CD4-positive, alpha-beta T cell treated with Interleukin-2 at 100 ng/mL for 4 hours (primary cell): Measurements from ENCODE around the gene ZDHHC11B.
"Not testable (repeated sequence)": the region's sequence is repeated elsewhere in the genome, so short reads cannot be mapped to it uniquely, and the experiment has no call there.

Experiments used
- DNase-seq: peaks from one replicate; pipeline ENCODE4 v3.0.0-alpha.2; 2020; ENCODE audit warnings: low spot score

ZDHHC11B gene

DNA sequence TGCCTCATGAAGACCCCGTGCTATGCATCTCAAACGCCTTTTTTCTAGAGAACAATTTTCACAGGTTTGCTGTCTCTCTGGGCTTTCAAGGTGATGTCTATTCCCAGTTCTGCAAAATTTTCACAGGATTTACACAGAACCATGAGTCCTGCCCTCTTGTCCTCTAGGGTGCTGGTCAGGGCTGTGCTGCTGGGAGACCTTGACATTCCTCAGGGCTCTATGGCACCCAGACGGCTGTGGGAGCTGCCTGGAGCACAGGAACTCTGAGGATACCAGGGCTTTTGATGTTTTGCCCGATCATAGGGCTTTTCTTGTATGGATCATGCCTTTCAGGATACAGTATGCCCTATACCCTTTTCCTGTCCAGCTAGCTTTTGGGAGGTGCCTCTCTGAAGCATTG is 68.9 kb downstream of the ZDHHC11B start:
- DNase-seq = not testable (repeated sequence)

DNA sequence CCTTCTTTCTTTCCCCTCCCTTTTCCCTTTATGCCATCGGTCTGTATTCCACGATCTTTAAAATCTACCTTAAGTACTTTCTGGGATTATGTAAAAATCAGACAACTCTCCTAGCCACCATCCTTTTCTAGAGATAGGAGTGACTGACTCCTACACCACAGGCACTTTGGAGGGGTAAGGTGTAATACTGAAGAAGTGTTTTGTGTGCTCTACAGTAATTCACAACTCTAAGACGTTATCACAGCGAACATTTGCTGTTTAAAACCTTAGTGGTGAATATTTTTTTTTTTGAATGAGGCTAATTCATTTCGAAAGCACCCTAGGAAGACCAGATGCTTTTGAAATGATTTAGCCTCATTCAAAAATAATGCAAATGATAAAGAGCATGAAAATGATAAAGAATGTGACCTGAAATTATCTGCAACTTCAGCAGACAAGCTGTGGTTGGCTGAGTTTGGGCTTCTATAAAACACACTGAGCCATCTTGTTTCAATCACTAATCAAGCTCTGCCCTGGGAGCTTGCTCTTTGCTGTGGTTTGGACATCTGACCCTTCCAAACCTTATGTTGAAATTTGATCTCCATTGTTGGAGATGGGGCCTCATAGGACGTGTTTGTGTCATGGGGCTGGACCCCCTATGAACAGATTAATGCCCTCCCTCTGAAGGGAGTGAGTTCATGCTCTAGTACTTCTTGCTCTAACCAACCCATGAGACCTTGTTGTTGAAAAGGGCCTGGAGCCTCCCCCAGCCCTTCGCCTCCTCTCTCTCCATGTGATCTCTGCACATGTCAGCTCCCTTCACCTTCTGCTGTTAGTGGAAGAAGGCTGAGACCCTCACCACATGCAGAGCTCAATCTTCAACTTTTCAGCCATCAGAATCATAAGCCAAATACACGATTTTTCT is 70.1 kb downstream of the ZDHHC11B start:
- DNase-seq = not testable (repeated sequence)

DNA sequence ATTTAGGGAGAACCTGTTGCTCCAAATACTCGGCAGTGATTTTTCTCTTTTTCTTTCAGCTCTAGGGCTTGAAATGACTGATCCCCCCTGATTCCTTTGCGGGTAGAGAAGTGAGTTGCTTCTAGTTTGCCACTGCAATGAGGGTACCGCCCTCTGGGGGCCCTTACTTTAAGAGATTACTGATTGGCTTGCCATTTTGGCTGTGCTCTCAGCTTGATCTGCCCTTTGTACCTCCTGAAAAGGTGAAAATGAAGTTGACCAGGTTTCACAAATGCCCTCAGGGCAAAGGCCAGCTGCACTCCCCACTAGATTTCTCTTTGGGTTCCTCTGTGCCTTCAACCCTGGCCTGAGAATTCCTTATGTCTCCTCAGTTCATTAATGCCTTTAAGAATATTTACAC is 70.8 kb downstream of the ZDHHC11B start:
- DNase-seq = not testable (repeated sequence)

DNA sequence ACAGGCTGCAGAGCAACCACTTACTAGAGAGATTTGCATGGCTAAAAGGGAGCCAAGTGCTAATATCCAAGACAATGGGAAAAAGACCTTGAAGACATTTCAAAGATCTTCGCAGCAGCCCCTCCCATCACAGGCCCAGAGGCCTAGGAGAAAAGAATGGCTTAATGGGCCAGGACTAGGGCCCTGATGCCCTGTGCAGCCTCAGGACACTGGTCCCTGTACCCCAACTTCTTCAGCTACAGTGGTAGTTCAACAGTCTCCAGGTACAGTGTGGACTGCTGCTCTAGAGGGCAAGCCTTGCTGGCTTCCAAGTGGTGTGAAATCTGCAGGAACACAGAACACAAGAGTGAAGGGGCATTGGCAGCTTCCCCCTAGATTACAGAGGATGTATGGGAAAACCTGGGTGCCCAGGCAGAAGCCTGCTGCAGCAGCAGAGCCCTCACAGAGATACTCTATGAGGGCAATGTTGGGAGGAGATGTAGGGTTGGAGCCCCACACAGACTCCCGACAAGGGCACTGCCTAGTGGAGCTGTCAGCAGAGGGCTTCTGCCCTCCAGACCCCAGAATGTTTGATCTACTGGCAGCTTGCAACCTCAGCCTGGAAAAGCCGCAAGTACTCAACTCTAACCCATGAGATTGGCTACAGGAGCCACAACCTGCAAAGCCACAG is 75.5 kb downstream of the ZDHHC11B start:
- DNase-seq = not testable (repeated sequence)

DNA sequence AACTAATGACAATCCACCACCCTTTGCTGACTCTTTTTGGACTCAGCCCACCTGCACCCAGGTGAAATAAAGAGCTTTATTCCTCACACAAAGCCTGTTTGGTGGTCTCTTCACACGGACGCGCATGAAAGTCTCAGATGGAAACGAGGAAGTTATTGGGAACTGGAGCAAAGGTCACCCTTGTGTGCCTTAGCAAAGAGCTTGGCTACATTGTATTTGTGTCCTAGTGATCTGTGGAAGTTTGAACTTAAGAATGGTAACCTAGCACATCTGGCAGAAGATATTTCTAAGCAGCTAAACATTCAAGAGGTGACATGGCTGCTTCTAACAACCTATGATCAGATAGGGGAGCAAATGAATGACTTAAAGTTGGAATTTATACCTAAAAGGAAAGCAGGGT is 76.2 kb downstream of the ZDHHC11B start:
- DNase-seq = not testable (repeated sequence)

DNA sequence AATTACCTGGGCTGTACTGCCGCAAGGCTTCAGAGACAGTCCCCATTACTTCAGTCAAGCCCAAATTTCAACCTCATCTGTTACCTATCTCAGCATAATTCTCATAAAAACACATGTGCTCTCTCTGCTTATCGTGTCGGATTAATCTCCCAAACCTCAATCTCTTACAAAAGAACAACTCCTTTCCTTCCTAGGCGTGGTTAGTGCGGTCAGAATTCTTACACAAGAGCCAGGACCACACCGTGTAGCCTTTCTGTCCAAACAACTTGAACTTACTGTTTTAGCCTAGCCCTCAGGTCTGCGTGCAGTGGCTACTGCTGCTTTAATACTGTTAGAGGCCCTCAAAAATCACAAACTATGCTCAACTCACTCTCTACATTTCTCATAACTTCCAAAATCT is 78.4 kb downstream of the ZDHHC11B start:
- not testable (repeated sequence) for DNase-seq

DNA sequence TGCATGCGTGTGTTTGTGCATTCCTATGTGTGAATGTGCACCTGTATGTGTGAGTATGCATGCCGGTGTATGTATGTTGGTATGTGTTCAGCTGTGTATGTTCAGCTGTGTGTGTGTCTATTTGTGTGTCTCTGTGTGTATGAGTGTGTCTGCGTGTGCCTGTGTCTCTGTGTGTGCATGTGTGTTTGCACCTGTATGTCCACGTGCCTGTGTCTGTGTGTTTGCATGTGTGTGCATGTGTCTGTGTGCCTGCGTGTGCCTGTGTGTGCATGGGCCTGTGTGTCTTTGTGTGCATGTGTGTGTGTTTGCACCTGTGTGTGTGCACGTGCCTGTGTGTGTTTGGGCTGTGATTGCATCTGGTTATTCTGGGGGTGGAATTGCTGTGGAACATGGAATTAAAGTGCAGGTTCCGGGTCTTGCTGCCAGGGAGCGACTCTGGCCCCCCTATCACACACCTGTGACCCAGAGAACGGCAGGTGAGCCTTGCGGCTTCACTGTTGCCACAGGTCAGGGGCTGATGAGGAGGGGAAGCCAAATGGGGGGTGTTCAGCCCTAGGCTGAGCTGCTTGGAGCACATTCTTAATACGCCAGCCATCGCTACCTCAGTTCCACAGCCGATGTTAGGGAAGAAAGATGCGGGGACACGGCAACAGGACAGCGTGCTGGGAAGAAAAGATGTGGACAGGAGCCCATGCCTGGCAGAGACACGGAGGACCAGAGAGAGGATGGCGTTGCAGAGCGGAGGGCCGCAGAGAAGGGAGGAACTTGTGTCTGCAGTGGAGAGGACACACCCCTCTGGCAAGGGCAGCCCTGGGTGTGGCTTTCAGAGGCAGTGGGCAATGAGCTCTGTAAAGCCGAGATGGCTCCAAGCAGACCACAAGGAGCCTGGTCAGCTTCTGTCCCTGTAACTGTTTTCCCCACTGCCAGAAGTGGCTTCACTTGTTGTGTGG is 87.5 kb downstream of the ZDHHC11B start:
- DNase-seq = not testable (repeated sequence)

DNA sequence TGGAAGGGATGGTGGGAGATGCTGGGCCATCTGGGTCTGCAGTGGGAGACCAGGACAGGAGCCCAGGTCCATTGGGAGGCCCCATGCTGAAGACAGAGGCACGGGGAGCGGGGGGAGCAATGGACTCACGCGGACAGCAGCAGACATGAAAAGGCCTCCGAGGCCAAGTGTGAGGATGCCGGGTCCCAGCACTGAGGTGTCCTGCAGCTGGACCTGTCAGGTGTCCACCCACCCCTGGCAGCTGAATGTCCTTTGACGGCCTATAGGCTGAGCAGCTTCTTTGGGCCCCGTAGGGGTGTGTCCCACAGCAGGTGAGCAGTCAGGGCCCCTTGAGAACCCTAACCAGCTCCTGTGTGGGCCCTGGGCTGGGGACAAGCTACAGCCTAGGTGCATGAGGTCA is 88.3 kb downstream of the ZDHHC11B start:
- not testable (repeated sequence) for DNase-seq

DNA sequence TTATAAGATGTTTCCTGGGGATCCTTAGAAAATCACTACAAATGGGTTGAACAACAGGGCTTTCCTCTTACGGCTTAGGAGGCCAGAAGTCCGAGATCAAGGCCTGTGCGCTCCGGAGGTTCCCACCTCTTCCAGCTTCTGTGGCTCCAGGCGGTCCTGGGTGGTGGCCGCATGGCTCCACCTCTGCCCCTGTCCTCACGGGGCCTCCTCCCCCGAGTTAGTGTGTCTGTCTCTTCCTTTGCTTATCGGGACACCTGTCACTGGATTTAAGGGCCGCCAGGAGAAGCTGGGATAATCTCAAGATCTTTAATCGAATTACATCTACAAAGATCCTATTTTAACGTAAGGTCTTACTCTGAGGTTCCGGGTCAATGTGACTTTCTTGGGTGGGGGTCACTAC is 89.1 kb downstream of the ZDHHC11B start:
- DNase-seq = not testable (repeated sequence)

DNA sequence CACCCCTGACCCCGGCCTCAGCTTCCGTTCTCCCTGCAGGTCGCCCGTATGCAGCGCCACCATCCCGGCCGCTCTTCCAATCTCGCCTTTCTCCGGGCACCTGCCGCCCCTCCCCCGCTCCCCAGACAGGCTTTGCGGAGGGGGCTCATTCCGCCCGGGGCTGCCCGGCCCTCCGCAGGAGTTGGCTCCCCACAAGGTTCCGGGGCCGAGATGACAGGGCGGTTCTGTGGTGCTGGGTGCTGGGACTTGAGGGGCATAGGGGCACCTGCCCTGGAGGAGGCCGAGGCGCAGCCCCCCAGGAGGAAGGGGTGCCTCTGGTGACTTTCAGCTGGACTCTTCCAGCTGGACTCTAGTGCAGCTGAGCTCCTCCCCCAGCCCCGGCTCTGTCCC is 90.5 kb downstream of the ZDHHC11B start:
- DNase-seq = not testable (repeated sequence)

DNA sequence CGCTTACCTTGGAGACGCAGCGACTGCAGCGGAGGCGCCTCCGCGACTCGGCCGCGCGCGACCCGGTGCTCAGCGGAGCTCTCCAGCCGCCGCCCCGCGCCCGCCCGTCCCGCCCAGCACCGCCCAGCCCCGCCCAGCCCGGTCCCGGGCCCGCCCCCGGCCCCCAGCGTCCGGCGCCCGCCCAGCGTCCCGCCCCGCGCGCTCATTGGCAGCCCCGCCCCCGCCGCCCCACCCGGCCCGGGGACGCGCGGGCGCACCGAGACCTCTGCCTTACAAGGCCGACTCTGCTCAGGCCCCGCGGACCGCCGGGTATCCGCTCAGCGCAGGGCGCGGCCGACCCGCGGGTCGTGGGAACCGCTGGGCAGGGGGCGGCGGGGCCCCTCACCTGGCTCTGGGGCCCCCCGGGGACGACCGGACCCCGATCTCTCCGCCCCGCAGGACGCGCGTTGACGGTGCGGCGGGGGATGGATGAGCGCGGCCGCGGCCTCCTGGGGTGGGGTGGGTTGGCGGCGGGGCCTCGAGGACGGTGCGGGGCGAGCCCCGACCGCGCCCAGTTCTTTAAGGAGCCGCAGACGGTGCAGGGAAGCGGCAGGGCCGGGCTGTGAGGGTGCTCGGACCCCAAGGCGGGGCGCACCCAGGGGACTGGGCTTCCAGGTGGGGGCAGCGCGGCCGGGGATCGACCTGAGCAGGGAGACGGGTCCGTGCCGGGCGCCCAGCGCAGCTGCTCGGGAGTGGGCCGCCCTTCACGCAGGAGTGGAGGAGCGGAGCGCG is 91.1 kb downstream of the ZDHHC11B start, which contains the start of gene TPPP:
Gene TPPP, minus strand, starts transcription at position 82 of the 771 bp plus-strand sequence. CDS start 15,292 bp downstream, outside the sequence.
- DNase-seq = peak; percentile 83

DNA sequence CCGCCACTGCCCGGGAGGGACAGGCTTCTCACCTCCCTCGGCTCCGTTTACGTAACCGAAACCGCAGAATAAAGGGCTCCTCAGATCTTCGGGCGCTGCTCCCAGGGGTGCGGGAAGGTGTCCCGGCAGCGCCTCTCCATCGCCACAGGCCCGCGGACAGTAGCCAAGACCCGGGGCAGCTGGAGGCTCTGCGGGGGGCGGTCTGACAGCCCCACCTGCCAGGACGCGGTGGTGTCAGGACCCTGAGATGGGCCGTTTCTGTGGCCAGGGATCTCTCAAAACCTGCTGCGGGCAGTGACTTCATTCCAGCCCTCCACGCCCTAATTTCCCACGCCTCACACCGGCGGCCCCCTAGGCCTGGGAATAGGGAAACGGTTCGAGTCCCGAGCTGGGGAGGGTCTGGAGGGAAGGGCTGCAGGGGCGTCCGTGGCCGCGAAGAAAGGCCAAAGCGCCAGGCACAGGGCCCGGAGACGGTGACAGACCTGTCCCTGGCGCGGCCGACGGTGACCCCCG is 91.9 kb downstream of the ZDHHC11B start:
- peak; percentile 31 for DNase-seq

DNA sequence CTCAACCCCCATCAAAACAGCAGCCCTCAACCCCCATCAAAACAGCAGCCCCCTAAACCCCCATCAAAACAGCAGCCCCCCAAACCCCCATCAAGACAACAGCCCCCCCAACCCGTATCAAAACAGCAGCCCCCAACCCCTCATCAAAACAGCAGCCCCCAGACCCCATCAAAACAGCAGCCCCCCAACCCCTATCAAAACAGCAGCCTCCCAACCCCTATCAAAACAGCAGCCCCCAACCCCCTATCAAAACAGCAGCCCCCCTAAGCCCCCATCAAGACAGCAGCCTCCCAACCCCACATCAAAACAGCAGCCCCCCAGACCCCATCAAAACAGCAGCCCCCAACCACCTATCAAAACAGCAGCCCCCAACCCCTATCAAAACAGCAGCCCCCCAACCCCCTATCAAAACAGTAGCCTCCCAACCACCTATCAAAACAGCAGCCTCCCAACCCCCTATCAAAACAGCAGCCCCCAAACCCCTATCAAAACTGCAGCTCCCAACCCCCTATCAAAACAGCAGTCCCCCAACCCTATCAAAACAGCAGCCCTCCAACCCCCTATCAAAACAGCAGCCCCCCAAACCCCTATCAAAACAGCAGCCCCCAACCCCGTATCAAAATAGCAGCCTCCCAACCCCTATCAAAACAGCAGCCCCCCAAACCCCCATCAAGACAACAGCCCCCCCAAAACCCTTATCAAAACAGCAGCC is 92.6 kb downstream of the ZDHHC11B start:
- DNase-seq = no peak

DNA sequence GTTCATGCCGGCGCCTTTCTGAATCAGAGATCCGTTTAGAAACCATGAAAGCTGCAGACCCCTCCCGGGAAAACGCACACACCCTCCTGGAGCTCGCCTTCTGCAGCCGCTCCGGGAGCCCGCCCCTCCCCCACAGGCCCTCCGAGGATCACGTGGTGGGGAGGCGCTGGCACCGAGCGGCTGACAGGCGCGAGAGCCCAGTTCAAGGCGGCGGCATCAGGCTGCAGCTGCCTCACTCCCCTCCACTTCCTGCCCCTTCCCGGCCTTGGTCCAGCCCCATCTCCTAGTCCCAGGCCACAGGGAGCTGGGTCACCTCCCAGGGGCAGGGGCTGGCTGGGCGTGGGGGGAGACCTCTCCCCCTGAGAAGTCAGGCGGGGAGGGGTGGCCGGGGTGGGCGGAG is 93.5 kb downstream of the ZDHHC11B start:
- DNase-seq = not testable (repeated sequence)

DNA sequence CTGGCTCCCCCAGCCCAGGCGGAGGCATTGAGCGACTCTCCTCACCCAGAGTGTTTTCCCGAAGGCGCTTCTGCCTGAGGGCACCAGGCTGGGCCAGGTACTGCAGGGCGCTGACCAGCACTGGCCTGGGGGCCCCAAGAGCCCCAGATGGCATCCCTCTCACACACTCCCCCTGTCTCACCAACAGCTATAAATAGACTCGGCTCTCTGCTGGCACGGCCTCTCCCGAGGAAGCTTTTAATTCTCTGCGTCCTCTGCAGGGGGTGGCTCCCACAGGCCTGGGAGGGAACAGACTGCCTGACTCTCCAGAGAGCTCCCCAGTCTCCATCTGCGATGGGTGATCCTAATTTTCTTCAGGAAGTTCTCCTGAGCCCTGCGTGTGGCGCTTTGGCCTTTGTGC is 94.2 kb downstream of the ZDHHC11B start:
- not testable (repeated sequence) for DNase-seq

DNA sequence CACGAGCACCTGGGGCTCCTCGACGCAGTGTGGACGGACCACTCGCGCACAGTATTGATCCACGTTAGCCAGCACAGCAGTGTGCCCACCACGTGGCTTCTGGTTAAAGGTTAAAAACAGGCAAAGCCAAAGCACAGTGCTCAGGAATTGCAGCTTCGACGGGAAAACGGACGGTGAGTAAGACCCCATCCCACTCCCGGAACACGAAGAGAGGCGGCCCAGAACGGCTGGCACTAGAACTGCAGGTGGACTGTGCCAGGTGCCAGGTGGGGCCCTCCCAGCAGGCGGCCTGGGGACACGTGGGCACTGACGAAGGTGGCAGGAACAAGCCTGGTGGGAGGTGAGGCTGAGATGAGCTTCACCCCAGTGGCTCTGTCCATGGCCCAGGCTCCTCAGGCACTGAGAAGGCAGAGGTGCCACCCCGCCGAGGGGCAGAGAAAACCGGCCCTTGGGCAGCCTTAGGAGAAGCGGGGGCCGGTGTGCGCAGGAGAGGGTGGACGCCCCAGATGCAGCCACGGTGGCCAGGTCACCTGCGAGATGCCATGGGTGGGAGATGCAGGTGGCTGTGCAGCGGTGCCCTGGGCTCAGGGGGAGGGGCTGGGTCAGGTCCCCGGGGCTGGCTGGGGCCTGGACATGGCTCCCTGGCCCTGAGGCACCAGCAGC is 96.0 kb downstream of the ZDHHC11B start:
- DNase-seq = not testable (repeated sequence)

DNA sequence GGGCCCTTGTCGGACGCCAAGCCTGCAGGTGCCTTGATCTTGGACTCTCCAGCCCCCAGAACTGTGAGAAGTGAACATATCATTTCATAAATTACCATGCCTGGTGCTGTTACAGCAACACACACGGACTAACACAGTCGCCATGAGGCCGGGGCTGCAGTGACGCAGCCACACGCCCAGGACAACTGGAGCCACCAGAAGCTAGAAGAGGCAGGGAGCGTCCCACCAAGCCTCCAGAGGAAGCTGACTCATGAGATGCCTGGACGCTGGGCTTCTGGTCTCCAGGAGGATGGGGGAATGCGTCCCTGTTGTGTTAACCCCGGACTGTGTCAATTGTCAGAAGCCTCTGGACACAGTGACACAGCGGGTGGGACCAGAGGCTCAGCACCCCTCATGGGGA is 97.6 kb downstream of the ZDHHC11B start:
- not testable (repeated sequence) for DNase-seq

DNA sequence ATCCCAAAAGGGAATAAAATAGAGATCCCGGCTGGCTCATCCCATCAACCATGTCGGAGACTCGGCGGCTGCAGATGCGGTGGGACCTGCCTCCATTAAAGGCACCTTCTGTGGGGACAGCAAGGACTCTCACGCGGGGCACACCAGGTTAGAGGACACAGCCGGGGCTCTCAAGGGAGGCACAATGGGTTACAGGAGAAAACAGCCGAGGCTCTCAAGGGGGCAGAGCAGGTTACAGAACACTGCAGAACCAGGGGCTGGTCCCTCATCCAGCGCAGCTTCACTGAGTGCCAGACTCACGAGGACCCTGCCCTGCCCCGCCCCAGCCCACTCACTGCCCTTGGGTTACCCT is 98.4 kb downstream of the ZDHHC11B start:
- not testable (repeated sequence) for DNase-seq

DNA sequence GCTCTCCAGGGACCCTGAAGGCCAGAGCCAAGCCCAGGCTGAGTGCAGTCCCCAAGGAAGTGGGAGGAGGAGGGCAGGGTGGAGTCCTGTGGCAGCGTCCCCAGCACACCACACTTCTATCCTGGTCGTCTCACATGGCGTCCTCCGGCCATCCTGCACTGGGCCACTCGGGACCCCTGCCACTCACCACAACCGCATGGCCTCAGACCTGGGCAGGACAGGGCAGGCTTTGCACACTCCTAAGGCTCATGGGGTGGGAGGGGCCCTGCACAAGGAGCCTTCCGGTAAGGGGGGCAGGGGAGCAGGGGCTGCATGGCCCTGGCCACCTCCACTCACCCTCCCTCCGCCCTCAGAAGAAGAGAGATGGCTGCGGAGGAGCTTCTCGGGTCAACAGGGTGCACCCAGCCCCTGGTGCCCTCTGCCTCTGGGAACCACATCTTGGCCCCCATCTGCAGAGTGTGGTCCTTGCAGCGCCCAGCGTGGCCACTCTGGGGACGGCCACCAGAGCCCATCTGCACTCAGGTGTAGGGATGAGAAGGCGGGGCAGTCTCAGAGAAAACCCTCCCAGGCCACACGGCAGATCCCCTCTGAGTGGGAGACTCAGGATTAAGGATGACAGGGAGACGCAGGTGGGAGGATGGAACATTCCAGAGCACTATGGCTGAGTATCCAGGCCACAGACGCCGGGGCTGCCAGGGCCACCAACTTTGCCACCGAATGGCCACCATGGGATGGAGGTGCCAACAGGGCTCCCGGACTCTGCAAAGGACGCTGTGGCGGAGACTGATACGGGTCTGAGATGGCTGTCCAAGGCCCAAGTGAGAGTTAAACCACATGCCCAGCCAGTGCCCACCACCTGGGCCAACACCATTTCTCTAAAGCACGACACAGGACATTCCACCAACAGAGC is 99.0 kb downstream of the ZDHHC11B start:
- no peak for DNase-seq
